ENCODE results near the gene SLFN11.

The SLFN11 gene

DNA sequence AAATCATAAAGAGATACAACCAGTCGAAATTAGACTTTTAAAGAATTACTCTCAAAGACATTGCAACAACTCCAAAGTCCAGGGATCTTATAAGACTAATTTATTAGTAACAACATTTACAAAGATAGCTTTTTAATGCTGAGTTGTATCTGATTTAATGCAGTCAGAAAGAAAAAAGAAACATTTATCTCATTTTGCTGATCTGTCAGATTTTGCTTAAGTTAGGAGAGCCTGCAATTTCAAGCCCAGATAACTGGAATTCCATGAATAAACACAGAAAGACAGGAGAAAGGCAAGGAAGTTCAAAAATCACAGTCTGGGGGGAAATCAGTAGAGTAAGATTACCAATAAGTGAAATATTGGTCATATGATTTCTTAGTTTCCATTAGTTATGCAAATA lies 22.9 kb downstream of the SLFN11 start:
- TF ChIP-seq, protein P1, sequence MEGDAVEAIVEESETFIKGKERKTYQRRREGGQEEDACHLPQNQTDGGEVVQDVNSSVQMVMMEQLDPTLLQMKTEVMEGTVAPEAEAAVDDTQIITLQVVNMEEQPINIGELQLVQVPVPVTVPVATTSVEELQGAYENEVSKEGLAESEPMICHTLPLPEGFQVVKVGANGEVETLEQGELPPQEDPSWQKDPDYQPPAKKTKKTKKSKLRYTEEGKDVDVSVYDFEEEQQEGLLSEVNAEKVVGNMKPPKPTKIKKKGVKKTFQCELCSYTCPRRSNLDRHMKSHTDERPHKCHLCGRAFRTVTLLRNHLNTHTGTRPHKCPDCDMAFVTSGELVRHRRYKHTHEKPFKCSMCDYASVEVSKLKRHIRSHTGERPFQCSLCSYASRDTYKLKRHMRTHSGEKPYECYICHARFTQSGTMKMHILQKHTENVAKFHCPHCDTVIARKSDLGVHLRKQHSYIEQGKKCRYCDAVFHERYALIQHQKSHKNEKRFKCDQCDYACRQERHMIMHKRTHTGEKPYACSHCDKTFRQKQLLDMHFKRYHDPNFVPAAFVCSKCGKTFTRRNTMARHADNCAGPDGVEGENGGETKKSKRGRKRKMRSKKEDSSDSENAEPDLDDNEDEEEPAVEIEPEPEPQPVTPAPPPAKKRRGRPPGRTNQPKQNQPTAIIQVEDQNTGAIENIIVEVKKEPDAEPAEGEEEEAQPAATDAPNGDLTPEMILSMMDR (conservative IDR thresholded peaks at IDR 0.05), result no peak
- no peak for TF ChIP-seq ZFX (IDR thresholded peaks at IDR 0.05)
- H3K27ac ChIP-seq, result no peak overlapping the region

- no peak overlapping the region for H3K27ac ChIP-seq
- TF ChIP-seq ZFX (IDR thresholded peaks at IDR 0.05), result no peak
- TF ChIP-seq, protein P1 (conservative IDR thresholded peaks at IDR 0.05), result no peak
These were observed 27.3 kb downstream of the SLFN11 start for GRCh38 chr17:35345926-35346771.

DNA sequence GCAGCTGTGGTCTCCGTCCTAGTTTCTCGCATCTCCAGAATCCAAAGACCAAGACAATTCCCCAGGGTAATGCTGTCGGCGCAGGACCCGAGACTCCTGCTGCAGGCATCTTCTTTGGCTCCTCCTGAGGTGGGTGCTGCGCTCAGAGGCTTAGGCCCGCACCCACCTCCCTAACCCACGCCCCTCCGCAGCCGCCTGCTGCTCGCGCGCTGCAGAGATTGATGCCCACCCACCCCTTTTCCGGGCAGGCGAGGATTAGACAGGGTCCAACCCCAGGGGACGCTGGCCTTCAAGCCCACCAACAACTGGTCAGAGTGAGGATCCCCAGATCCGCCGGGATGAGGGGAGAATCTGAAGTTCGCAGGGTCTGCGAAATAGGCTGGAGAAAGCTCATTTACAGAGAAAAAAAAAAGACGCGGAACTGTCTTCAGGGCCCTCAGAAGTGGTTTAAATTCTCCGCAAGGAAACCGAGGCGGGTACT lies 27.9 kb downstream of the SLFN11 start:
- no peak for TF ChIP-seq ZFX (IDR thresholded peaks at IDR 0.05)
- TF ChIP-seq, protein P1 (conservative IDR thresholded peaks at IDR 0.05), result no peak
- H3K27ac ChIP-seq, result no peak overlapping the region

- TF ChIP-seq, protein P1 (conservative IDR thresholded peaks at IDR 0.05), result no peak
- TF ChIP-seq ZFX (IDR thresholded peaks at IDR 0.05), result no peak
- no peak overlapping the region for H3K27ac ChIP-seq
These were observed 29.2 kb downstream of the SLFN11 start for GRCh38 chr17:35344262-35344661.

GRCh38 chr17:35342276-35342675 lies 31.1 kb downstream of the SLFN11 start:
- TF ChIP-seq ZFX (IDR thresholded peaks at IDR 0.05), result no peak
- TF ChIP-seq, protein P1 (conservative IDR thresholded peaks at IDR 0.05), result no peak
- H3K27ac ChIP-seq, result no peak overlapping the region

DNA sequence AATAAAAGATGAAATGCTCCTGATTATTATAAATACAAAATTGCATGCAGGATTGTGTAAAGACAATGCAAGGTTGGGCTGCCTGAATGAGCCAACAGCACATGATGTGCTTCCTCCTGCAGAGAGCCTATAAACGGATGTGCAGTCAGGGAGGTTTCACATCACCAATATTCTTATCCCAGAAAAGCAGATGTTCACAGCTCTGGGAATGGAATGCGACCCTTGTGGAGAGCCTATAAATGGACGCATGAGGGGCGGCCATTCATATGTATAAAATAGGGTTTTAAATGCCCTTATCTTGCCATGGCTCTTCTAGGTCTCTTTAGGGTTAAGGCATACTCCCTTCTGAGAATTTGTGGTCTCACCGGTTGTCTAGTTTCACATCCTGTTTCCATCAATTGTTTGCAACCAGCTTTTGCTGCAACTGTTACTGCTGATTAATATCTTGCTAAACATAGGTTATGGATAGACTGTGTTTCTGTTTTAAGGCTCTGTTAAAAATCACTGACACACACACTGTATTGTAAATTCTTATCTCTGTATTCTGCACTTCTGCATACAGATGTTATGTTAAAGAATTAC lies 31.9 kb downstream of the SLFN11 start:
- no peak for TF ChIP-seq ZFX (IDR thresholded peaks at IDR 0.05)
- no peak overlapping the region for H3K27ac ChIP-seq

DNA sequence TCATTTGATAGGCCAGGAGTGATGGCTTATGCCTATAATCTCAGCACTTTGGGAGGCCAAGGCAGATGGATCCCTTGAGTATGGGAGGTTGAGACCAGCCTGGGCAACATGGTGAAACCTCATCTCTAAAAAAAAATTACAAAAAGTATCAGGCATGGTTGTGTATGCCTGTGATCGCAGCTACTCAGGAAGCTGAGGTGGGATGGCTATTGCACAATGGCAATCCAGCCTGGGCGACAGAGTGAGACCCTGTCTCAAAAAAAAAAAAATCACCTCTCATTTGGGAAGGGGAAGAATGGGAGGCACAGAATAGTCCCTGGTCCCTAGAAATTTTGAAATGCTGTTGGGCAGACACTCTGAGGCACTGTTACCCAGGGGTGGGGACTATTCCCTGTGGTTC lies 35.2 kb downstream of the SLFN11 start:
- no peak overlapping the region for H3K27ac ChIP-seq
- TF ChIP-seq ZFX (IDR thresholded peaks at IDR 0.05), result no peak
- TF ChIP-seq, protein P1 (conservative IDR thresholded peaks at IDR 0.05), result no peak
